GM12865 (cell line): Measurements from ENCODE around the gene PTPRM.

Experiments
- DNase-seq: peaks from one replicate; pipeline ENCODE4 v3.0.0; 2010; ENCODE audit warnings: low read depth
- H3K4me3 ChIP-seq: 2 replicates; pipeline ENCODE4 v1.5.1; 2011; ENCODE audit warnings: mild to moderate bottlenecking, low read depth, low read length, control low read depth
- TF ChIP-seq, protein P1 (sequence below): IDR thresholded peaks from 2 replicates; pipeline ENCODE4 v1.5.1; 2011; ENCODE audit warnings: low read length, control low read depth, low read depth, inconsistent platforms; ENCODE audit not compliant: insufficient read depth; ENCODE audit errors: missing control alignments

PTPRM gene

DNA sequence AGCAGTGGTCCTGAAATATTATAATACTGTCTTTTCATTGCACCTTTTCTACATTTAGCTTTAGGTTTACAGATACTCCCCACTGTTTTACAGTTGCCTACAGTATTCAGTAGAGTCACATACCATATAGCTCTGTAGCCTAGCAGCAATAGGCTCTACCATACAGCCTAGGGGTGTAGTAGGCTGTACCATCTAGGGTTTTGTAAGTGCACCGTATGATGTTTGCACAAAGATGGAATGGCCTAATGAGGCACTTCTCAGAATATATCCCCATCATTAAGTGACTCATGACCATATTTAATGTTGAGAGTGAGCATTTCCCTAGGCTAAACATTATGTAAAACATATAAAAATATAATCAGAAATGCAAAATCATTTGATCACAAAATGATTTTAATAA, 530.8 kb downstream of the PTPRM start:
- DNase-seq = no peak
- no peak overlapping the region for H3K4me3 ChIP-seq
- TF ChIP-seq, protein P1, sequence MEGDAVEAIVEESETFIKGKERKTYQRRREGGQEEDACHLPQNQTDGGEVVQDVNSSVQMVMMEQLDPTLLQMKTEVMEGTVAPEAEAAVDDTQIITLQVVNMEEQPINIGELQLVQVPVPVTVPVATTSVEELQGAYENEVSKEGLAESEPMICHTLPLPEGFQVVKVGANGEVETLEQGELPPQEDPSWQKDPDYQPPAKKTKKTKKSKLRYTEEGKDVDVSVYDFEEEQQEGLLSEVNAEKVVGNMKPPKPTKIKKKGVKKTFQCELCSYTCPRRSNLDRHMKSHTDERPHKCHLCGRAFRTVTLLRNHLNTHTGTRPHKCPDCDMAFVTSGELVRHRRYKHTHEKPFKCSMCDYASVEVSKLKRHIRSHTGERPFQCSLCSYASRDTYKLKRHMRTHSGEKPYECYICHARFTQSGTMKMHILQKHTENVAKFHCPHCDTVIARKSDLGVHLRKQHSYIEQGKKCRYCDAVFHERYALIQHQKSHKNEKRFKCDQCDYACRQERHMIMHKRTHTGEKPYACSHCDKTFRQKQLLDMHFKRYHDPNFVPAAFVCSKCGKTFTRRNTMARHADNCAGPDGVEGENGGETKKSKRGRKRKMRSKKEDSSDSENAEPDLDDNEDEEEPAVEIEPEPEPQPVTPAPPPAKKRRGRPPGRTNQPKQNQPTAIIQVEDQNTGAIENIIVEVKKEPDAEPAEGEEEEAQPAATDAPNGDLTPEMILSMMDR = no peak

DNA sequence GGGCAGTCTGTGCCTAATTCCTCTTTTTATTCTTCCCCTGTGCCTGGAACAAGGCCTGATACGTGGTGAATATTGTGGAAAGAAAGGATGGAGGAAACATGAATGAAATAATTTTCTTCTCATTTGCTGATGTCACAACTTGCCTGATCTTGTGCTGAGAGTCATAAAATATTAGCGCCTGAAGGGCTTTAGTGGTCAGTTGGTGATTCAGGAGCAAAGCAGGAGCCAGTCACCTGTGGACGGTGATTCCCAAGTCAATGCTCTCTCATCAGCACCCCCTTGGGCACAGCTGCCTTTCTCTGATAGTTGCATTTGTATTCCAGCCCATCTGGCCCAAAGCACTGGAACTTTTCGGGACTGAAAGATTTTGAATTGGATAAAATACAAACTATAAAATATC, 539.5 kb downstream of the PTPRM start:
- H3K4me3 ChIP-seq = no peak overlapping the region
- TF ChIP-seq, protein P1 = no peak
- no peak for DNase-seq

DNA sequence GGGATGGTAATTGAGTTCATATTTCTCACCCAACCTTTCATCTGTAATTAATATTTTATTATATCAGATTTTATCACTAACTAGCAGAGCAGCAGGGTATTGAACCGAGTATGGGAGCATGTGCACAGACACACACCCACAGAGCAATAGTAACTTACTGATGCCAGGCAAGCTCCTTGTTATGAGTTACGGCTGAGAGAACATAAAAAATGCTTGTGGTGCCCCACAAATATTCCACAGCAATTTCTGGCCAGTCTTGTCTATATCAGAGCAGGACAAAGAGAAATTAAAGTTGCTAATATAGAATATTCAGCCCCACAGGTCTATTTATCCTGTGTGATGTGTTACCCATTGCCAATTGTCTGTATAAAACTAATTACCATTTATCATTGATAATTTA, 540.3 kb downstream of the PTPRM start:
- TF ChIP-seq, protein P1 = no peak
- H3K4me3 ChIP-seq = no peak overlapping the region
- DNase-seq = no peak

DNA sequence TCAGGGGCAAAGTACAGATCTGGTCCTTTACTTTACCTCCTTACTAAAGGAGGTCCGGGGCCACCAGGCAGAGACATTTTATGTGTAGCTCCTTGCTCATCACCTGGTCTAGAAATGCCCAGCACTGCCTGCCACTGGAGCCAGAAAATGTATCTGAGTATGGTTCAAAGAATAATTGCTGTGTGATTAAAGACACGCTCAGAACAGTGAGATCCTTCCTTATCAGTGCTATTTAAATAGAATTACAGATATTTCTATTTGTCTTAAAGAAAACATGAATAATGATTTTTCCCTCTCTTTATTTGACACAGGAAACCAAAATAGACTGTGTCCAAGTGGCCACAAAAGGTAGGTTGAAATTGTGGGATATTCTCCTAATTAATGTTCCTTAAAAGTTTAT, 547.4 kb downstream of the PTPRM start:
- H3K4me3 ChIP-seq = no peak overlapping the region
- TF ChIP-seq, protein P1 = no peak
- no peak for DNase-seq

DNA sequence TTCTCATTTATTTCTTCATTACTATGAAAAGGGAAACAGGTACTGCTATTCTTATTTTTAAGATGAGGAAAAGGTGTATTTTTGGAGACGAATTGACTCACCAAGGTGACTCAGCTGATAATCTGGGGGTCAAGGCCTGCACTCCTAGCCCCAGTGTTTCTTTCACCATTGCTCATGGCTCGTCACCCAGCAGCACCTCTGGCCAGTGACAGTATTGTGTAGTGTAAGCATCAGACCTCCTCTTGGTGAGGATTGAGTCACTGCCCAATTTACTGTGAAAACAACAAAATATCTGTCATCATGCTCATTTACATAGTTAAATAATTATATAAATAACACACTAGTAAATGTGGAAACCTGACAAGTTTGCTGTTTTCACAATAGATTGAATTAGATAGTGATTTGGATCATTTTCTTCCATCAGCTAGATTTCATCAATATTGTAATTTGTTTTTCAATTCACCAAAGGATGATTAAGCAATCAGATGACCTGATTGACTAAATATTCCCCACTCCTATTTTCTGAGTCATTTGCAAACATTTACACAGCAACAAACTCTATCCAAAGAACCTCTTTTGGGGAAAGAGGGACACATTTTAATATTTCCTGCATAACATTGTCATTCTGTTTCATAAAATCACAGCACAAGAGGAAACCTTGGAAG, 549.4 kb downstream of the PTPRM start:
- DNase-seq = no peak
- TF ChIP-seq, protein P1 = no peak
- H3K4me3 ChIP-seq = no peak overlapping the region

DNA sequence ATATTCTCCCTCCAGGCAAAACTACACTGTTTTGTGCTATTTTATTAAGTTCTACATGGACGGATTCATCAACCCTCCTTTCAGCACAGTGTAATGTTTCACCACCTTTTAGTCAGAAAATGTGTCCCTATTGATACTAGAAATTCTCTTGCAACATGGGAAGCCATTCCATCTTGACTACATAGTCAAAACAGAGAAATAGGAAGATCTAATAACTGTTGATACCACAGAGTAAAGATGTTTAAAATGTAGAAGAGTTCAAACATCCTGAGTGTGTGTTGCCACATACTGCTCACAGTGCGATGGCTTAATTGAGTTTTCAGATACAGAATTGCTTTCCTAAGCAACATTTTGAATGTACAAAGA, 549.9 kb downstream of the PTPRM start:
- no peak overlapping the region for H3K4me3 ChIP-seq
- no peak for DNase-seq
- TF ChIP-seq, protein P1 = no peak

DNA sequence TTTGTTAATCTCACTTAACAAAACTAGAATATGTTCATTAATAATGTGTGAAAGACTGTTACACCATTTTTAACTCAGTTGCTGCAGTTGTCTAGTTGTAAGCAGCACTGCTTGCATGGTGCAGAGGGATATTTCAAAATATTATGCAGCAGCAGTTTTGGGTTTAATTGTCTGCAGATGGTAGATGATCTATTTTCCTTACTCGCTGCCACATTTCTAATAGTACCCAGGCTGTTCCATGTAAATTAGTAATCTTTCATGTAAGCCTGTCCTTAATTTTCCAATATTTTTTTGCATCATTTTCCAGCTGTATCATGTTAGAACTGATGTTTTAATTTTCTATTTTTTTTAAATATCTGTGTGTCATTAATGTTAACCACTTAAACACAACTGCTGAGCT, 554.0 kb downstream of the PTPRM start:
- no peak for DNase-seq
- TF ChIP-seq, protein P1 = no peak
- H3K4me3 ChIP-seq = no peak overlapping the region
